Gastrocnemius medialis (tissue), 4 donors: Measurements from ENCODE around the gene C12orf42. TPM values are rescaled to one million over a fixed set of nuclear protein-coding genes. Genes with fewer than 3 reads are reported as not detected.

Experiments
- ATAC-seq, 2 donors: fragments of 150-250 bp; one replicate each; pipeline ENCODE4 v1.9.1; 2016
- DNase-seq, 2 donors: peaks; one replicate each; pipeline ENCODE4 v3.0.0-alpha.2; 2019
- H3K27ac ChIP-seq, 4 donors: fragments of 200-600 bp; sonication (generic); 1 replicate in 1 of 4; 2 replicates in 3 of 4; pipeline ENCODE4 v1.5.1; 2016 to 2018; ENCODE audit warnings: mild to moderate bottlenecking in 2 of 4, moderate library complexity in 1 of 4
- H3K27me3 ChIP-seq, 3 donors: fragments of 200-600 bp; sonication (generic) in 2 of 3; 1 replicate in 1 of 3; 2 replicates in 2 of 3; pipeline versions ENCODE4 v1.5.1 to v1.6.0; 2016 to 2019; ENCODE audit warnings: mild to moderate bottlenecking in 1 of 3, moderate library complexity in 1 of 3
- H3K36me3 ChIP-seq, 2 donors: fragments of 200-600 bp; sonication (generic) in 1 of 2; one replicate each; pipeline ENCODE4 v1.5.1; 2017 to 2018
- H3K4me1 ChIP-seq, 2 donors: fragments of 200-600 bp; sonication (generic) in 1 of 2; one replicate each; pipeline ENCODE4 v1.5.1; 2016 to 2017; ENCODE audit warnings: mild to moderate bottlenecking in 2 of 2
- H3K4me3 ChIP-seq, 4 donors: fragments of 200-600 bp; sonication (generic) in 3 of 4; 1 replicate in 1 of 4; 2 replicates in 3 of 4; pipeline ENCODE4 v1.5.1; 2016 to 2019; ENCODE audit warnings: mild to moderate bottlenecking in 2 of 4
- H3K9me3 ChIP-seq, 3 donors: fragments of 200-600 bp; sonication (generic) in 2 of 3; 1 replicate in 1 of 3; 2 replicates in 2 of 3; pipeline ENCODE4 v1.5.1; 2016 to 2019
- CTCF ChIP-seq, 5 experiments: fragments of 450-650 bp in 3 of 5; fragments of 200-600 bp in 2 of 5; sonication (generic) in 2 of 5; IDR thresholded peaks in 4 of 5; conservative IDR thresholded peaks in 1 of 5; 1 replicate in 4 of 5; 2 replicates in 1 of 5; pipeline ENCODE4 v1.5.1; 2016 to 2019; ENCODE audit warnings: antibody characterized with exemption in 5 of 5, mild to moderate bottlenecking in 3 of 5, moderate library complexity in 3 of 5
- POLR2A ChIP-seq, 2 donors: fragments of 450-650 bp; IDR thresholded peaks; one replicate each; pipeline ENCODE4 v1.6.1; 2017; ENCODE audit warnings: antibody characterized with exemption in 2 of 2, mild to moderate bottlenecking in 2 of 2, moderate library complexity in 2 of 2
- in situ Hi-C, 4 donors: fragments of 200-750 bp; cut with MboI; loops; one replicate each; pipeline versions ENCODE4 v1.15.0 to v1.8.0; 2017; ENCODE audit warnings: low sequenced_read_pairs in 4 of 4
- intact Hi-C: fragments of 100-400 bp; cut with DNase I; formaldehyde crosslinking; loops from one replicate; pipeline ENCODE4 v1.15.1; 2023; ENCODE audit warnings: low total_unique reads
- total RNA-seq, 4 donors: library from RNA; depleted of rRNA; stranded (reverse); fragments of >200 nt; gene quantifications; one replicate each; pipeline versions ENCODE4 v1.1.0 to v1.2.3, GENCODE V29; 2016

Gene C12orf42
- total RNA-seq, 4 donors from 2014 or later = not detected

GRCh38 chr12:103379670-103380069 is 116.1 kb downstream of the C12orf42 start:
- intact Hi-C loops = no loop called here
- no peak for ATAC-seq

GRCh38 chr12:103373088-103373523 is 122.7 kb downstream of the C12orf42 start:
- intact Hi-C loops (no loop called here), in situ Hi-C loops (no loop called here)
- Histone ChIP-seq H3K9me3 (no peaks in the 10 kb centered on the region), H3K4me1 (no peaks in the 10 kb centered on the region), H3K27ac (no peak overlapping the region), H3K27me3 (no peaks in the 10 kb centered on the region), H3K36me3 (no peaks in the 10 kb centered on the region), H3K4me3 (no peak overlapping the region)
- no peak for ATAC-seq
- TF ChIP-seq POLR2A (IDR thresholded peaks at IDR 0.05) (no peak), CTCF (IDR thresholded peaks at IDR 0.05 in 4 of 5, conservative IDR thresholded peaks at IDR 0.05 in 1 of 5) (no peak)
- no peak for DNase-seq

More at GRCh38 chr12:103379670-103380069, 116.1 kb downstream of the C12orf42 start:
- no peak overlapping the region for H3K4me3 ChIP-seq
- in situ Hi-C loops = no loop called here
- H3K27ac ChIP-seq = no peak overlapping the region
- H3K27me3 ChIP-seq = no peaks in the 10 kb centered on the region
- DNase-seq = no peak
- H3K36me3 ChIP-seq = no peaks in the 10 kb centered on the region
- no peaks in the 10 kb centered on the region for H3K9me3 ChIP-seq
- H3K4me1 ChIP-seq = no peaks in the 10 kb centered on the region
- no peak for TF ChIP-seq POLR2A (IDR thresholded peaks at IDR 0.05)
- TF ChIP-seq CTCF (IDR thresholded peaks at IDR 0.05 in 4 of 5, conservative IDR thresholded peaks at IDR 0.05 in 1 of 5) = no peak

GRCh38 chr12:103369929-103370328 is 125.8 kb downstream of the C12orf42 start:
- ATAC-seq (no peak), DNase-seq (no peak)
- in situ Hi-C loops = no loop called here
- Histone ChIP-seq H3K36me3 (no peaks in the 10 kb centered on the region), H3K4me1 (no peaks in the 10 kb centered on the region), H3K27me3 (no peaks in the 10 kb centered on the region), H3K9me3 (no peaks in the 10 kb centered on the region), H3K27ac (no peak overlapping the region), H3K4me3 (no peak overlapping the region)
- intact Hi-C loops = no loop called here
- no peak for TF ChIP-seq CTCF (IDR thresholded peaks at IDR 0.05 in 4 of 5, conservative IDR thresholded peaks at IDR 0.05 in 1 of 5)
- TF ChIP-seq POLR2A (IDR thresholded peaks at IDR 0.05) = no peak

- no peaks in the 10 kb centered on the region for H3K27me3 ChIP-seq
- TF ChIP-seq POLR2A (IDR thresholded peaks at IDR 0.05) (no peak), CTCF (IDR thresholded peaks at IDR 0.05 in 4 of 5, conservative IDR thresholded peaks at IDR 0.05 in 1 of 5) (no peak)
- no peak overlapping the region for H3K4me3 ChIP-seq
- no peak overlapping the region for H3K27ac ChIP-seq
- no peaks in the 10 kb centered on the region for H3K36me3 ChIP-seq
- no peak for ATAC-seq
- no peaks in the 10 kb centered on the region for H3K4me1 ChIP-seq
- no peak for DNase-seq
- H3K9me3 ChIP-seq = no peaks in the 10 kb centered on the region
- intact Hi-C loops (no loop called here), in situ Hi-C loops (no loop called here)
Observed at GRCh38 chr12:103368167-103368566, 127.6 kb downstream of the C12orf42 start.

GRCh38 chr12:103354403-103354802 is 141.4 kb downstream of the C12orf42 start:
- Histone ChIP-seq H3K36me3 (no peaks in the 10 kb centered on the region), H3K4me1 (no peaks in the 10 kb centered on the region), H3K27ac (no peak overlapping the region), H3K4me3 (no peak overlapping the region), H3K9me3 (no peaks in the 10 kb centered on the region), H3K27me3 (no peaks in the 10 kb centered on the region)
- intact Hi-C loops (no loop called here), in situ Hi-C loops (no loop called here)
- TF ChIP-seq CTCF (IDR thresholded peaks at IDR 0.05 in 4 of 5, conservative IDR thresholded peaks at IDR 0.05 in 1 of 5) = no peak
- no peak for TF ChIP-seq POLR2A (IDR thresholded peaks at IDR 0.05)
- no peak for ATAC-seq
- no peak for DNase-seq
